ENCODE data around the gene TMEM79. TPM values are rescaled to one million over a fixed set of nuclear protein-coding genes. Genes with fewer than 3 reads are reported as not detected.

TMEM79 gene
- total RNA-seq (2014; rRNA removed; shearing (Covaris generic)): 2.3 and 3.1 TPM in 2 replicates

GRCh38 chr1:156284112-156284511, at the start of gene TMEM79:
Gene TMEM79 (plus strand): TSS chr1:156284325. CDS start chr1:156285227, 902 bp downstream.
- H3K4me3 ChIP-seq (ENCODE audit: insufficient read depth, low read depth, low read length): peak within 1 kb of the TSS; percentile 96
- H3K36me3 ChIP-seq (replicated peaks; ENCODE audit: control insufficient read depth, insufficient read depth, low read length): no peaks in the 10 kb centered on the region; the same call in none of the 2 replicates
- H3K27me3 ChIP-seq (ENCODE audit: control insufficient read depth, insufficient read depth, low read length): no peaks in the 10 kb centered on the region
- DNase-seq: no peak

GRCh38 chr1:156236164-156236563, 48.0 kb upstream of the TMEM79 start:
- Histone ChIP-seq H3K36me3 (replicated peaks; ENCODE audit: control insufficient read depth, insufficient read depth, low read length) (peaks cover 20% of the 10 kb centered on the region), H3K4me3 (ENCODE audit: insufficient read depth, low read depth, low read length) (no peak overlapping the region), H3K27me3 (ENCODE audit: control insufficient read depth, insufficient read depth, low read length) (no peaks in the 10 kb centered on the region)
- DNase-seq: no peak

GRCh38 chr1:156238248-156238647, 45.9 kb upstream of the TMEM79 start:
- H3K36me3 ChIP-seq (replicated peaks; ENCODE audit: control insufficient read depth, insufficient read depth, low read length): peaks cover 16% of the 10 kb centered on the region
- no peak for DNase-seq
- H3K27me3 ChIP-seq (ENCODE audit: control insufficient read depth, insufficient read depth, low read length): no peaks in the 10 kb centered on the region
- no peak overlapping the region for H3K4me3 ChIP-seq (ENCODE audit: insufficient read depth, low read depth, low read length)

- no peaks in the 10 kb centered on the region for H3K27me3 ChIP-seq (ENCODE audit: control insufficient read depth, insufficient read depth, low read length)
- H3K36me3 ChIP-seq (replicated peaks; ENCODE audit: control insufficient read depth, insufficient read depth, low read length): peaks cover 8% of the 10 kb centered on the region
- DNase-seq: peak; percentile 66
- no peak overlapping the region for H3K4me3 ChIP-seq (ENCODE audit: insufficient read depth, low read depth, low read length)
Measured at GRCh38 chr1:156241311-156241811, 42.8 kb upstream of the TMEM79 start.

- H3K27me3 ChIP-seq (ENCODE audit: control insufficient read depth, insufficient read depth, low read length): no peaks in the 10 kb centered on the region
- DNase-seq: peak; percentile 69
- H3K36me3 ChIP-seq (replicated peaks; ENCODE audit: control insufficient read depth, insufficient read depth, low read length): peaks cover 4% of the 10 kb centered on the region
- no peak within 1 kb of the TSS for H3K4me3 ChIP-seq (ENCODE audit: insufficient read depth, low read depth, low read length)
Measured at GRCh38 chr1:156241926-156242325, 42.2 kb upstream of the TMEM79 start, which contains the start of gene BGLAP. Gene BGLAP (plus strand): TSS chr1:156242184. CDS start chr1:156242232, 48 bp downstream.

- DNase-seq: peak; percentile 67
- Histone ChIP-seq H3K4me3 (ENCODE audit: insufficient read depth, low read depth, low read length) (no peak overlapping the region), H3K36me3 (replicated peaks; ENCODE audit: control insufficient read depth, insufficient read depth, low read length) (peaks cover 4% of the 10 kb centered on the region), H3K27me3 (ENCODE audit: control insufficient read depth, insufficient read depth, low read length) (no peaks in the 10 kb centered on the region)
Measured at GRCh38 chr1:156242738-156243137, 41.4 kb upstream of the TMEM79 start.

- Histone ChIP-seq H3K36me3 (replicated peaks; ENCODE audit: control insufficient read depth, insufficient read depth, low read length) (peaks cover 2% of the 10 kb centered on the region), H3K27me3 (ENCODE audit: control insufficient read depth, insufficient read depth, low read length) (no peaks in the 10 kb centered on the region), H3K4me3 (ENCODE audit: insufficient read depth, low read depth, low read length) (no peak overlapping the region)
- peak; percentile 46 for DNase-seq
Measured at GRCh38 chr1:156244126-156244525, 40.0 kb upstream of the TMEM79 start.

GRCh38 chr1:156244712-156245111, 39.4 kb upstream of the TMEM79 start:
- Histone ChIP-seq H3K4me3 (ENCODE audit: insufficient read depth, low read depth, low read length) (no peak overlapping the region), H3K27me3 (ENCODE audit: control insufficient read depth, insufficient read depth, low read length) (no peaks in the 10 kb centered on the region), H3K36me3 (replicated peaks; ENCODE audit: control insufficient read depth, insufficient read depth, low read length) (no peaks in the 10 kb centered on the region; the same call in 1 of the 2 replicates)
- DNase-seq: peak; percentile 59

- peaks cover 3% of the 10 kb centered on the region for H3K36me3 ChIP-seq (replicated peaks; ENCODE audit: control insufficient read depth, insufficient read depth, low read length)
- no peaks in the 10 kb centered on the region for H3K27me3 ChIP-seq (ENCODE audit: control insufficient read depth, insufficient read depth, low read length)
- peak; percentile 74 for DNase-seq
- peak overlapping the region; percentile 1; the same call in 1 of the 2 replicates for H3K4me3 ChIP-seq (ENCODE audit: insufficient read depth, low read depth, low read length)
Measured at GRCh38 chr1:156245451-156246232, 38.5 kb upstream of the TMEM79 start.

GRCh38 chr1:156246241-156246780, 37.8 kb upstream of the TMEM79 start:
- Histone ChIP-seq H3K27me3 (ENCODE audit: control insufficient read depth, insufficient read depth, low read length) (no peaks in the 10 kb centered on the region), H3K36me3 (replicated peaks; ENCODE audit: control insufficient read depth, insufficient read depth, low read length) (peaks cover 10% of the 10 kb centered on the region), H3K4me3 (ENCODE audit: insufficient read depth, low read depth, low read length) (no peak overlapping the region)
- peak; percentile 72 for DNase-seq

GRCh38 chr1:156246781-156247459, 37.2 kb upstream of the TMEM79 start:
- H3K27me3 ChIP-seq (ENCODE audit: control insufficient read depth, insufficient read depth, low read length): no peaks in the 10 kb centered on the region
- H3K36me3 ChIP-seq (replicated peaks; ENCODE audit: control insufficient read depth, insufficient read depth, low read length): peaks cover 16% of the 10 kb centered on the region
- peak; percentile 73 for DNase-seq
- no peak overlapping the region for H3K4me3 ChIP-seq (ENCODE audit: insufficient read depth, low read depth, low read length)

GRCh38 chr1:156247460-156248322, 36.4 kb upstream of the TMEM79 start, which contains the start of gene PAQR6:
Gene PAQR6 (minus strand): TSS chr1:156248056. CDS start chr1:156246731, 1,325 bp downstream.
- H3K27me3 ChIP-seq (ENCODE audit: control insufficient read depth, insufficient read depth, low read length): no peaks in the 10 kb centered on the region
- no peak within 1 kb of the TSS for H3K4me3 ChIP-seq (ENCODE audit: insufficient read depth, low read depth, low read length)
- DNase-seq: peak; percentile 82
- H3K36me3 ChIP-seq (replicated peaks; ENCODE audit: control insufficient read depth, insufficient read depth, low read length): peaks cover 23% of the 10 kb centered on the region

- Histone ChIP-seq H3K27me3 (ENCODE audit: control insufficient read depth, insufficient read depth, low read length) (no peaks in the 10 kb centered on the region), H3K4me3 (ENCODE audit: insufficient read depth, low read depth, low read length) (no peak overlapping the region), H3K36me3 (replicated peaks; ENCODE audit: control insufficient read depth, insufficient read depth, low read length) (peaks cover 29% of the 10 kb centered on the region)
- DNase-seq: peak; percentile 65
Measured at GRCh38 chr1:156248323-156248683, 35.8 kb upstream of the TMEM79 start.

- no peak for DNase-seq
- Histone ChIP-seq H3K4me3 (ENCODE audit: insufficient read depth, low read depth, low read length) (no peak overlapping the region), H3K27me3 (ENCODE audit: control insufficient read depth, insufficient read depth, low read length) (no peaks in the 10 kb centered on the region), H3K36me3 (replicated peaks; ENCODE audit: control insufficient read depth, insufficient read depth, low read length) (peaks cover 35% of the 10 kb centered on the region)
Measured at GRCh38 chr1:156249593-156249992, 34.5 kb upstream of the TMEM79 start.
